ENCODE results near the gene PHLPP2. TPM values are rescaled to one million over a fixed set of nuclear protein-coding genes. Genes with fewer than 3 reads are reported as not detected.
"Not testable (repeated sequence)": the region's sequence is repeated elsewhere in the genome, so short reads cannot be mapped to it uniquely, and the experiment has no call there.

The PHLPP2 gene
- total RNA-seq, 1 donor from 2014 or later, result 14.8 TPM

DNA sequence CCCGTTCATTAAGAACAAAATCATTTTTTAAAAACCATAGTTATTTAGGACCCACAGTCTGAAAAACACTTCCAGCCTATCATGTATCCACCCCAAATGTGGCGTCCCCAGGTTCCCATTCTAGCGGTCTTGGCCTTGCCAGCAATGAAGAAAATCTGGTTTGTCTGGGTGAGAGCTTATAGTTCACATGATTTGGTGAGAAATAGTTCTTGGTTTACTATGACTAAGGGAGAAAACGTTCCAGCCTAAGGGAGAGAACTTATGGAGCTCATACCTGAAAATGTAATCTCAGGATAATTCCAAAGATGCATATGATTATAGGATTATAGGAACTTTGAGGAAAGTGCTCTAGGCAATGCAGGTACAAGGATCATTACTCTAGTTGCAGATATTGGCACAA, 93.7 kb downstream of the PHLPP2 start:
- Mint-ChIP-seq H3K36me3 (ENCODE audit: low read depth) (no peaks in the 10 kb centered on the region), H3K27ac (no peak overlapping the region), H3K4me3 (no peak overlapping the region), H3K27me3 (peaks cover 23% of the 10 kb centered on the region), H3K9me3 (no peaks in the 10 kb centered on the region), H3K4me1 (no peaks in the 10 kb centered on the region)
- DNase-seq, result no peak
- intact Hi-C loops (cut with micrococcal nuclease), result no loop called here

DNA sequence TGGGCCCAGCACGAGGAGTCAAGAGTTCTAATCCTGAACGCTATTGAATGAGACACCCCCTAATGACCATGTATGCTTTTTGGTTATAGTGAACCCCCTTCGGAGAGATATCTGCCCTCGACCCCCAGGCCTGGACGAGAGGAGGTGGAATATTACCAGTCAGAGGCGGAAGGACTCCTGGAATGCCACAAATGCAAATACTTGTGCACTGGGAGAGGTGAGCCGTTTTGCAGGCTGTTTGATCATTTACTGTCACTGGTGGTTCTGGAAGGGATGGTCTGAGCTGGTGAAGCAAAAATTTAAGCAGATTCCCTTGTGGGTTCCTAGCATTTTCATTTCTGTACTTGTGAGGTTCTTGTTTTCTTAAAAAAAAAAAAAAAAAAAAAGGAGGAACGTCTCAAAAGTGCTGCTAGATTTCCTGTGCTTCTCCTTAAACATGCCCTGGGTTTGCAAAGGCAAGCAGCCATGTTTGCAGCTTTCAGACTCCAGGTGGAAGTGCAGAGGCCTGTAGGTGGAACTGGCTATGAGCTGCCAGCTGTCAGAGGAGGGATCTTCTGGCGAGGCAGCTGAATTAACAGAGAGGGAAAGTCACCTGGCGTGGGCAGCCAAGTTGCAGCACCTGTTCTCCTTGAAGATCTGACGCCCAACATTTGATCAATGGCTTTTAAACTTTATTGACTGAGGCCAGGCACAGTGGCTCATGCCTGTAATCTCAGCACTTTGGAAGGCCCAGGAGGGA, 95.1 kb downstream of the PHLPP2 start:
- H3K9me3 Mint-ChIP-seq, result no peaks in the 10 kb centered on the region
- intact Hi-C loops (cut with micrococcal nuclease), result no loop called here
- H3K27me3 Mint-ChIP-seq, result peaks cover 27% of the 10 kb centered on the region
- no peak for DNase-seq
- H3K4me3 Mint-ChIP-seq, result no peak overlapping the region
- no peak overlapping the region for H3K27ac Mint-ChIP-seq
- H3K36me3 Mint-ChIP-seq (ENCODE audit: low read depth), result no peaks in the 10 kb centered on the region
- peaks cover 2% of the 10 kb centered on the region for H3K4me1 Mint-ChIP-seq

DNA sequence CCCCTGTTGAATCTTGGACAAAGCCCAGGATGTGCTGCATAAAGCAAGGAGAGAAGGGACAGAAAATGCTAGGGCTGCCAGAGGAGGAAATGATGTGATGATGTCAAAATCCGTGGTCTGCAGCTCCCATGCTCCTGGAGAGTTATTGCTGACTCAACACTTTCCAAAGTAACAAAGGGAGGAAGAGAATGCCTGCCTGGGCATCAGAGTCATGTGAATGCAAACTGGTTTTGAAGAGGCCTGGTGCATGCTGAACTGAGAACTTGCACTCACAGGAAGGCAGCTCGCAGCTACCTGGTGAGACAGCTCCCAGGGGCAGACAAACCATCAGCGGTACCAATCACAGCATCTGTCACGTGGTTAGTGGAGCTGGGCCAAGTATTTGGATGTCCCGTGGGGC, 95.7 kb downstream of the PHLPP2 start:
- no peak overlapping the region for H3K4me3 Mint-ChIP-seq
- H3K9me3 Mint-ChIP-seq, result no peaks in the 10 kb centered on the region
- peaks cover 2% of the 10 kb centered on the region for H3K4me1 Mint-ChIP-seq
- DNase-seq, result no peak
- no peak overlapping the region for H3K27ac Mint-ChIP-seq
- intact Hi-C loops (cut with micrococcal nuclease), result no loop called here
- H3K36me3 Mint-ChIP-seq (ENCODE audit: low read depth), result no peaks in the 10 kb centered on the region
- peaks cover 27% of the 10 kb centered on the region for H3K27me3 Mint-ChIP-seq

DNA sequence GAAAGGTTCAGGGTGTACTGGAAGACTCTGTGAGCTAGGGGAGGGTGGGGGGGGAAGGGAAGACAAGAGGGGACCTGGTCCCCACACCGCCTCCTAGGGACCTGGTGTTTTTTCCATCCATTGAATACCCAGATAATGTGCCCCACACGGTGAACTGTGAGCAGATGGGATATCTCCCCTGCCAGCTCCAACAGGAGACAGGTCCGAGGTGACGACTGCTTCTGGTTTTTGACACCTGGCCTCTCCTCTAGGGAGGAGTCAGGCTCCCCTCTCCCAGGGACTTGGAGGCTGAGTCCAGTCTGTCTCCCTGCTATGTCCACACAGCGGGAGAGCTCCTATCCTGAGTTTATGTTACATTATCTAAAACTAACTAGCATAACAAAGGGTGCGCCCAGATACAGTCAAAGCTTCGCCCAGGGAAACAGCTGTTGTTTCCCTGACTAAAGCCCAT, 96.7 kb downstream of the PHLPP2 start:
- no peak overlapping the region for H3K27ac Mint-ChIP-seq
- intact Hi-C loops (cut with micrococcal nuclease), result no loop called here
- H3K4me1 Mint-ChIP-seq, result peaks cover 2% of the 10 kb centered on the region
- H3K36me3 Mint-ChIP-seq (ENCODE audit: low read depth), result no peaks in the 10 kb centered on the region
- no peaks in the 10 kb centered on the region for H3K9me3 Mint-ChIP-seq
- DNase-seq, result no peak
- no peak overlapping the region for H3K4me3 Mint-ChIP-seq
- peaks cover 27% of the 10 kb centered on the region for H3K27me3 Mint-ChIP-seq

DNA sequence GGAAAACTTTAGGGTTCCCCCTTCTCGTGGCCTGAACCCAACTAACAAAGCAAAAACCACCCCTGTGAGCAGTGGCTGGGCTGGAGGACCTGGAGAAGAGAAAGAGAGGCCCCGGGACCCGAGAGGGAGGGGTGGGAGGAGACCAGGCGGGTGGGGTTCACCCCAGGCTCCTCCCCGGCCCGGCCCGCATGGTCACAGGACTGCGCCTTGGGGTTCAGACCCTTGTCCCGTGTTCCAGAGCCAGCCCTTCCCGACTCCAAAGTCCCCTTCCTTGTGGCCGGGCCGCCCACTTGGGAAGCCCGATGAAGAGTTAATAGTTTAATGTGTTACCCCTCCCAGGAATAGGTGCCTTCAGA, 97.7 kb downstream of the PHLPP2 start:
- Mint-ChIP-seq H3K4me3 (peak overlapping the region; percentile 38), H3K36me3 (ENCODE audit: low read depth) (no peaks in the 10 kb centered on the region)

DNA sequence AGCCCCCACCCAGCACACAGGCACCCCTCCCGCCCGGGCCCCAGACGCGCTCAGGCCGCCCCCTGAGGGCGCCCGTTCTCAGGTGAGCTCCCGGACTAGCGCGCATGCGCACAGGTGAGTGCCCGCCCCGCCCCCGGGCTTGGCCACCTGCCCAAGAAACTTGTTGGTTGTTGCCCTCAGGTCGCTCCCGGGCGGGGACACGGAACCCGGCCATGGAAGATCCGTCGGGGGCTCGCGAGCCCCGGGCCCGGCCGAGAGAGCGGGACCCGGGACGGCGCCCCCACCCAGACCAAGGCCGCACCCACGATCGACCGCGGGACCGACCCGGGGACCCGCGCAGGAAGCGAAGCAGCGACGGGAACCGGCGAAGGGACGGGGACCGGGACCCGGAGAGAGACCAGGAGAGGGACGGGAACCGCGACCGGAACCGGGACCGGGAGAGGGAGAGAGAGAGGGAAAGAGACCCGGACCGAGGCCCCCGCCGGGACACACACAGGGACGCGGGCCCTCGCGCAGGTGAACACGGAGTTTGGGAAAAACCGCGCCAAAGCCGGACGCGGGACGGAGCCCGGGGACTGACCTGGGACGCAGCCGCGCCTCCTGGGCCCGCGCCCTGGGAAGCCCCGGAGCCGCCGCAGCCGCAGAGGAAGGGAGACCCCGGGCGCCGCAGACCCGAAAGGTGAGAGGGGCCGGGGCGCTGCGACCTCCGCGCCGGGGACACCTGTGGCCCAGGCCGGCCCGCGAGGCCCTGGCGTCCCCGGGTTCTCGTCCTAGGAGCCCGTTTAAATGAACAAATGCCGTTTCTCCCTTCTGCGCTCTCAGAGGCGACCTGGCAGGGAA, 98.3 kb downstream of the PHLPP2 start, which contains the start of gene MARVELD3:
Gene MARVELD3, plus strand, starts transcription at position 167 of the 840 bp plus-strand sequence. Its CDS starts 46 bp downstream, at position 213.
- Mint-ChIP-seq H3K4me1 (peaks cover 9% of the 10 kb centered on the region), H3K9me3 (no peaks in the 10 kb centered on the region), H3K4me3 (peak within 1 kb of the TSS; percentile 51), H3K27ac (no peak within 1 kb of the TSS), H3K36me3 (ENCODE audit: low read depth) (no peaks in the 10 kb centered on the region), H3K27me3 (peaks cover 25% of the 10 kb centered on the region)
- intact Hi-C loops (cut with micrococcal nuclease), result no loop called here
- peak; percentile 62 for DNase-seq

More for the DNA sequence above, 97.7 kb downstream of the PHLPP2 start:
- H3K9me3 Mint-ChIP-seq, result no peaks in the 10 kb centered on the region
- no peak overlapping the region for H3K27ac Mint-ChIP-seq
- intact Hi-C loops (cut with micrococcal nuclease), result no loop called here
- peaks cover 27% of the 10 kb centered on the region for H3K27me3 Mint-ChIP-seq
- peaks cover 9% of the 10 kb centered on the region for H3K4me1 Mint-ChIP-seq
- no peak for DNase-seq

DNA sequence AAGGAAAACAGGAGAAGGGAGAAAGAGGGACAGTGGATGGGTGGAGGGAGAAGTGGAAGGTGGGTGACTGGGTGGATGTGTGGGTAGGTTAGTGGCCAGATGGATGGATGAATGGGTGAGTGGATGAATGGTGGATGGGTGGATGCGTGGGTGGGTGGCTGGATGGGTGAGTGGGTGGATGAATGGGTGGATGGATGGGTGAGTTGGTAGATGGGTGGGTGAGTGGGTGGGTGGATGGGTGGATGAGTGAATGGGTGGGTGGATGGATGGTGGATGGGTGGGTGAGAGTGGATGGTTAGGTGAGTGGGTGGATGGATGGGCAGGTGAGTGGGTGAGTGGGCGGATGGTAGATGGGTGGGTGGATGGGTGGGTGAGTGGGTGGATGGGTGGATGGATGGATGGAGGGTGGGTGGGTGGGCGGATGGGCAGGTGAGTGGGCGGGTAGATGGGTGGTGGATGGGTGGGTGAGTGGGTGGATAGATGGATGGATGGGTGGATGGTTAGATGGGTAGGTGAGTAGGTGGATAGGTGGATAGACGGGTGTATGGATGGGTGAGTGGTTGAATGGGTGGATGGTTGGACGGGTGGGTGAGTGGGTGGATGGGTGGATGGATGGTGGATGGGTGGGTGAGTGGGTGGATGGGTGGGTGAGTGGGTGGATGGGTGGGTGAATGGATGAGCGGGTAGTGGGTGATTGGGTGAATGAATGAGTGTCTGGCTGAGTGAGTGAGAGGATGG, 99.2 kb downstream of the PHLPP2 start:
- Mint-ChIP-seq H3K4me1 (peaks cover 9% of the 10 kb centered on the region), H3K4me3 (no peak overlapping the region), H3K27ac (no peak overlapping the region), H3K27me3 (peaks cover 26% of the 10 kb centered on the region), H3K9me3 (no peaks in the 10 kb centered on the region), H3K36me3 (ENCODE audit: low read depth) (no peaks in the 10 kb centered on the region)
- no peak for DNase-seq
- intact Hi-C loops (cut with micrococcal nuclease), result no loop called here

DNA sequence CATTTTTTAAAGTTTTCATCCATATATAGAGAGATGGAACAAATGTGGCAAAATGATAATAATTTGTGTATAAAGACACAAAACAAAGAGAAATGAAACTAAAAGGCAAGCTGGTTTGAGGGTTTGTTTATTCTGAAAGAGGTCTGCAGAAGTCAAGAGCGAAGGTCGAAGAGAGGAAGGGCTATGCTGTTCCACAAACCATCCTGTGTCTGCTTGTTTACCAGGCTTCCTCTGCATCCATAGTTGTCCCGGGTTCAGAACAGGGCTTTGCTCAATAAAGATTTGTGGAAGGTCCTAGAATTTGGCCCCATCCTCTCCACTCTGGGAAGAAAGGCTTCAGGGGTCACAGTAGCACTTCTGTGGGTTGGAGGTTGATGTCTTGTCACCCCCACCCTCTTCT, 100.9 kb downstream of the PHLPP2 start:
- peaks cover 24% of the 10 kb centered on the region for H3K27me3 Mint-ChIP-seq
- H3K9me3 Mint-ChIP-seq, result no peaks in the 10 kb centered on the region
- H3K27ac Mint-ChIP-seq, result no peak overlapping the region
- peaks cover 9% of the 10 kb centered on the region for H3K4me1 Mint-ChIP-seq
- DNase-seq, result peak; percentile 61
- H3K4me3 Mint-ChIP-seq, result no peak overlapping the region
- intact Hi-C loops (cut with micrococcal nuclease), result no loop called here
- H3K36me3 Mint-ChIP-seq (ENCODE audit: low read depth), result no peaks in the 10 kb centered on the region

DNA sequence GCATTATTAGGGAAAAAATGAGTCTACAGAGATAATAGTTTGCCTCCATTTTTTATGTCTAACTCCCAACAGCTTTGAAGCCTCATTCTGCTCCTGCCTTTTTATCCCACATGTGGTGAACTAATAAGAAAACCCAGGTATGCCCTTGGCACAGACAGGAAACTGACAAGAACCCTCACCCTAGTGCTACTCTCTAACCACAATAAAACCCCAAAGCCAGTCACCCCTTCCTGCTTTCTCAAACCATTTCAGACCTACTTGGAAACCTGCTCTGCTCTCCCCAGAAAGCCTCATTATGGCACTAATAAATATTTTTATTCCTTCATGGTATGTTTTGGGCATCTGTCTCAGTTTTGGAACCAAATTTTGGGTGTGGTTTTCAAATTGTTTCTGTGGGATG, 102.4 kb downstream of the PHLPP2 start:
- Mint-ChIP-seq H3K4me3 (no peak overlapping the region), H3K27me3 (peaks cover 23% of the 10 kb centered on the region), H3K4me1 (peaks cover 9% of the 10 kb centered on the region), H3K36me3 (ENCODE audit: low read depth) (no peaks in the 10 kb centered on the region), H3K9me3 (no peaks in the 10 kb centered on the region), H3K27ac (no peak overlapping the region)
- DNase-seq, result peak; percentile 60
- intact Hi-C loops (cut with micrococcal nuclease), result no loop called here

DNA sequence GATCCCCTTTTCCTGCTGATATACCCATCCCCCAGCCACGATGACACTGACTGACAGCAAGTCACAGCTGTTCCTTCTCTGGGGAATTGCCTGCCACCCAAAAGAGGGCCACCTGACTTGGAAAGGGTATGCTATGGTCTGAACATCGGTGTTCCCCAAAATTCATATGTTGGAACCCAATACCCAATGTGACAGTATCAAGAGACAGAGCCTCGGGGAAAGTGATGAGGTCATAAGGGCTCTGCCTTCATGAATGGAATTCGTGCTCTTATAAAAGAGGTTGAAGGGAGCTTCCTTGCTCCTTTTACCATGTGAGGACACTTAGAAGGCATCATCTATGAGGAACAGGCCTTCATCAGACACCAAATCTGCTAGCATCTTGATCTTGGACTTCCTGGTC, 106.1 kb downstream of the PHLPP2 start:
- Mint-ChIP-seq H3K27me3 (peaks cover 17% of the 10 kb centered on the region), H3K27ac (no peak overlapping the region), H3K9me3 (no peaks in the 10 kb centered on the region), H3K36me3 (ENCODE audit: low read depth) (no peaks in the 10 kb centered on the region), H3K4me3 (no peak overlapping the region), H3K4me1 (peaks cover 7% of the 10 kb centered on the region)
- no peak for DNase-seq
- intact Hi-C loops (cut with micrococcal nuclease), result no loop called here

DNA sequence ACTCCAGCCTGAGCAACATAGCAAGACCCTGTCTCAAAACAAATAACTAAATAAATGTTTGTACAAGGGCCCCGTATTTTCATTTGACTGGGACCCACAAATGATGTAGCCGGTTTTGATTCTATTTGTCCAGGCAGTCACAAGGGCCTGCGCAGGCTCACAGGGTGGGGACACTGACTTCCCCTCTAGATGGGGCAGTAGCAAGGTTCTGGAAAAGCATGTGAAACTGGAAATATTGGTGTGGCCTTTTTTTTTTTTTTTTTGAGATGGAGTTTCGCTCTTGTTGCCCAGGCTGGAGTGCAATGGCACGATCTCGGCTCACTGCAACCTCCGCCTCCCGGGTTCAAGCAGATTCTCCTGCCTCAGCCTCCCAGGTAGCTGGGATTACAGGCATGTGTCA, 109.5 kb downstream of the PHLPP2 start:
- H3K36me3 Mint-ChIP-seq (ENCODE audit: low read depth); H3K4me1 Mint-ChIP-seq; DNase-seq; H3K9me3 Mint-ChIP-seq; H3K27ac Mint-ChIP-seq; H3K4me3 Mint-ChIP-seq: not testable (repeated sequence)
- peaks cover 17% of the 10 kb centered on the region for H3K27me3 Mint-ChIP-seq
- intact Hi-C loops (cut with micrococcal nuclease), result loop anchor here (5.0 kb wide), 1 partner anchor 347 kb away; no protein-coding TSS in a partner anchor

DNA sequence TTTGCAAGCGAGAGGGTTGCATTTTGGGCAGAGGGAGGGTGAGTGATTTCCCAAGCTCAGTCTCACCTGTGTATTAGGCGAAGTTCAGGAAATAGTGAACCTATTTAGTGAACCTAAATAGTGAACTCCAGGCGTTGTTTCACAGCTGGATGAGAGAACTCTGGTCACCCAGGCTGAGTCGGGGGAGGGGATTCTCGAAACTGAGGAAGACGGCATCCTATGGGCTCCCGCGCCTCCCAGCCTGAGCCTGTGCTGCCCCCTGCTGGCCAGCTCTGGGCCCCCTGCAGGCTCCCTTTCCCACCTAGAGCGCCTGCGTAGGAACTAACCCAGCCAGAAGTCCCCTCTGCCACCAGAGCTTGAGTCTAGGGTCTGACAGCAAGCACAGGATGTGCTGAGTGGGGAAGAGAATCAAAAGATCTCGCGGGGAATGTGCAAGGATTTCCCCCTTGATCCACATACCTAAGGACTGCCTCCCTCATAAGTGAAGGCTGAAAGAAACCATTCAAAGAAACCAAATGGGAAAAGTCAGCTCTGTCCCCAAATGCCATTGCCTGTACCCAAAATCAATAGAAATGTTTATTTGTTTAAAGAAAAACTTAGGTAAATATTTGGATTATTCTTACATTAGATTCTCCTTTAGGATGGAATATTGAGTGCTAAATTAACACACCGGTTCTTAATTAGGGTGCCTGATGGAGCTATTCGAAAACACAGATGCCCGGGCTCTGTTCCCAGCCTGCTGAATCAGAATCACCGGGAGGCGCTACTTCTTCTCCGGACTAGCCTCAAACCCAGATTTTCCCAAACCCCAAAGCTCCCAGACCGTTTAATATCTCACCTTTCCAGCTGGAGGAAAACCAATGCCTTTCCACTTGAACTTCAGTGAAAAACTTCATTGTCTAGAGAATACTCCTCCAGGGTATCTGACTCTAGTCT, 113.3 kb downstream of the PHLPP2 start:
- DNase-seq, result peak; percentile 93
- Mint-ChIP-seq H3K27ac (no peak overlapping the region), H3K9me3 (no peaks in the 10 kb centered on the region), H3K4me3 (peak overlapping the region; percentile 41), H3K27me3 (peaks cover 4% of the 10 kb centered on the region), H3K4me1 (peaks cover 10% of the 10 kb centered on the region), H3K36me3 (ENCODE audit: low read depth) (no peaks in the 10 kb centered on the region)
- intact Hi-C loops (cut with micrococcal nuclease), result loop anchor here (1.0 to 5.0 kb wide), 3 partner anchors 46 to 351 kb away; no protein-coding TSS in a partner anchor

DNA sequence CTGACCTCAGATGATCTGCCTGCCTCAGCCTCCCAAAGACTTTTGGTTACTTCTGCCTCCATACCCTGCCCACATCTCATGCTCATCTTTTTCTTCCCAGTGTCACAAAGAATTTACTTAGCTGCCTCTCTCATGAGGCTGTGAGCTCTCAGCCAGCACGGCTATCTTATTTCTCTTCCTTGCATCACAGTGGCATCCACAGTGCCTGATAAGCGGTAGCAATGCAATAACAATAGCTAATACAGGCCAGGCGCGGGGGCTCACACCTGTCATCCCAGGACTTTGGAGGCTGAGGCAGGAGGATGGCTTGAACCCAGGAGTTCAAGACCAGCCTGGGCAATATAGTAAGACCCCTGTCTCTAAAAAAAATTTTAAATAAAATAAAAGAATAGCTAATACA, 114.1 kb downstream of the PHLPP2 start:
- Mint-ChIP-seq H3K9me3 (no peaks in the 10 kb centered on the region), H3K27ac (no peak overlapping the region), H3K4me1 (peaks cover 10% of the 10 kb centered on the region)

More for the DNA sequence above, 114.1 kb downstream of the PHLPP2 start:
- Mint-ChIP-seq H3K27me3 (peaks cover 4% of the 10 kb centered on the region), H3K36me3 (ENCODE audit: low read depth) (no peaks in the 10 kb centered on the region), H3K4me3 (no peak overlapping the region)
- no peak for DNase-seq
- intact Hi-C loops (cut with micrococcal nuclease), result loop anchor here (5.0 kb wide), 1 partner anchor 352 kb away; no protein-coding TSS in a partner anchor
